Heart left ventricle (tissue), 13 donors: ENCODE measurements around the gene GLA.

Experiments
- CTCF ChIP-seq, 12 donors: fragments of 200-600 bp; sonication (generic) in 4 of 12; IDR thresholded peaks; one replicate each; pipeline versions ENCODE4 v1.5.0 to v1.8.0; 2018 to 2022; ENCODE audit warnings: antibody characterized with exemption in 12 of 12, mild to moderate bottlenecking in 5 of 12
- POLR2A ChIP-seq, 2 donors: fragments of 450-650 bp; IDR thresholded peaks; one replicate each; pipeline ENCODE4 v1.6.1; 2017; ENCODE audit warnings: antibody characterized with exemption in 2 of 2, mild to moderate bottlenecking in 2 of 2, moderate library complexity in 2 of 2
- donor health status: ischemic (EF 13 %, LVEDD 7.1; RV severe dilation, severe dysfunction).
- donor health status: DM: no; HTN: yes; CAD: no.
- donor health status: DM: no; HTN: no; CAD: no.
- donor health status: ischemic (EF 25% LVEDD 6.9; RV normal size, moderate dysfunction).
- donor health status: ischemic (EF 25% LVEDD 5.7; RV mildly dilated, moderate dysfunction).
- donor health status: ischemic (EF 35%, LVEDD 5.7; RV mildly dilated, moderate dysfunction).
- donor health status: nonischemic (EF 11% LVEDD 7.7; RV severe dilation, severe dysfunction).
- donor health status: DM: yes; HTN: yes; CAD: no.
- donor health status: PGD.
- donor health status: ischemic (EF 29% LVEDD 5.4; RV normal size, mild dysfunction).
- donor health status: nonischemic (EF 23%, LVEDD 6.1; RV moderate dilation, normal function).

GRCh38 chrX:101349193-101349562 is 58.5 kb downstream of the GLA start:
- TF ChIP-seq CTCF (IDR thresholded peaks at IDR 0.05), result no peak
- TF ChIP-seq POLR2A (IDR thresholded peaks at IDR 0.05), result no peak
